Left forelimb (tissue), 1 donor: ENCODE measurements around the gene COL20A1.
"Not testable (repeated sequence)": the region's sequence is repeated elsewhere in the genome, so short reads cannot be mapped to it uniquely, and the experiment has no call there.

Source experiments
- DNase-seq: peaks from one replicate; pipeline ENCODE4 v3.0.0-alpha.2; 2018; ENCODE audit warnings: low spot score

Gene COL20A1

DNA sequence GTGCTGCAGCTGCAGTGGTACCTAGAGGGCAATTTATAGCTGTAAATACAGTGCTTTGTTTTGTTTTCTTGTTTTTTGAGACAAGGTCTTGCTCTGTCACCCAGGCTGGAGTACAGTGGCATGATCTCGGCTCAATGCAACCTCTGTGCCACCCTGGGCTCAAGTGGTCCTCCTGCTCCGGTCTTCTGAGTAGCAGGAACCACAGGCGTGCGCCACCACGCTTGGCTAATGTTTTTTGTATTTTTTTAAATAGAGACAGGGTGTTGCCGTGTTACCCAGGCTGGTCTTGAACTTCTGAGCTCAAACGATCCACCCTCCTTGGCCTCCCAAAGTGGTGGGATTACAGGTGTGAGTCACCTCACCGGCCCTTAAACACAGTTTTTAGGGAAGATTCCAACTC, 41.4 kb downstream of the COL20A1 start:
- DNase-seq: no peak

- DNase-seq: not testable (repeated sequence)
Observed at GRCh38 chr20:63335060-63335459, 42.1 kb downstream of the COL20A1 start.

DNA sequence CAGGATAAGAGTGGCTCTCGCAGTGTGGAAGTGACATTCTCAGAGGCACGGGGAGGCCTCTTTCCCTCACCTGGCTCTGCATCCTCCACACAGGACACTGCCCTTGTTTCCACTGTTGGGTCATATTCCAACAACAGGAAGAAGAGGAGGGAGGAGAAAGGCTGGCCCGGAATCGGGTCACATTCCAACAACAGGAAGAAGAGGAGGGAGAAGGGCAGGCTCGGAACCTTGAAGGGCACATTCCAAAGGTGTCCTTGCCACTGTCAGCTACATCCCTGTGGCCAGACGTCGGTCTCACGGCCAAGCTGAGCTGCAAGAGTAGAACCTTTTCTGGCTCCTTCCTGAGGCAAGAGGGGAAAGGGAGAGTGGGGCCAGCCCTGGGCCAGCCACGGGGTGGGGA, 42.7 kb downstream of the COL20A1 start:
- no peak for DNase-seq

- no peak for DNase-seq
Observed at GRCh38 chr20:63336232-63336752, 43.3 kb downstream of the COL20A1 start.

- no peak for DNase-seq
Observed at GRCh38 chr20:63337786-63338420, 44.9 kb downstream of the COL20A1 start.

- not testable (repeated sequence) for DNase-seq
Observed at GRCh38 chr20:63339154-63340094, 46.4 kb downstream of the COL20A1 start.

- DNase-seq: not testable (repeated sequence)
Observed at GRCh38 chr20:63340158-63340688, 47.2 kb downstream of the COL20A1 start.

DNA sequence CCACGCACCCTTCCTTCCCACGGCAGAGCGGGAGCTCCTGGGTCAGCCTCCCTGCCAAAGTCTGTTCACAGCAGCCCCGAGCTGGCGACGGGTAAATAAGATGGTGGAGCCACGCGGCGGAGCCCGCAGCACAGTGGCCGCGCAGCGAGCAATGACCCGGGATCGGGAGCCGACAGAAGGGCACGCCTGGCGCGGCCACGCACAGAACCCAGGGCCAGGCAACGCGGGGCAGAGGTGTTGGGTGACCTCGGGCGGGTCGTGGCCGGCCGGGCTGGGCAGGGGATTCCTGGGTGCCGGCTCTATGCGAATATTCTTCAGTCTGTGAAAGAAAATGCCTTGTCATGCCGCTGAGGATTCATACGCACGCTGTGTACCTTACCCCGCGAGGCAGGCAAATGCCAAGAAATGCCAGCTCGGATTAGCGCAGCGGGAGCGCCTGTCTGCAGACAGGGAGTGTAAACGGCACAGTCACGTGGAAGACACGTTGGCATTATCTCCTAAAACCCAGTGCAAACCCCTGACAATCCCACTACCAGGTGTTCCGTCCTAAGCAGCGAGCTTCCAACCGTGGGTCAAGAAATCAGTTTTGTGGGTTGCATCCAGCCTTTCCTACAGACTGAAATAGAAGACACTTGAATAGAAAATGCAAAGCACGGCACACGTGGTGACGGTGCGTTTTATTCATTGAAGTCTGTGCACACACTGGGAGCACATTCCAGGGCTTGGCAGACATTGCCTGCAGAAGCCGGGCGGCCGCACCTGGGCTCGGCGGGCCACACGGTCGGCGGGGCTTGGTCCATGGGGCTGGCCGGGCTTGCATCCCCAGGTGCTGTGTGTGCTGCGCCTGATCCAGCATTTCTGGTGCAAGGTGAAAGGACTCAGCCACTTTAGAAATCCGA, 49.8 kb downstream of the COL20A1 start:
- no peak for DNase-seq

DNA sequence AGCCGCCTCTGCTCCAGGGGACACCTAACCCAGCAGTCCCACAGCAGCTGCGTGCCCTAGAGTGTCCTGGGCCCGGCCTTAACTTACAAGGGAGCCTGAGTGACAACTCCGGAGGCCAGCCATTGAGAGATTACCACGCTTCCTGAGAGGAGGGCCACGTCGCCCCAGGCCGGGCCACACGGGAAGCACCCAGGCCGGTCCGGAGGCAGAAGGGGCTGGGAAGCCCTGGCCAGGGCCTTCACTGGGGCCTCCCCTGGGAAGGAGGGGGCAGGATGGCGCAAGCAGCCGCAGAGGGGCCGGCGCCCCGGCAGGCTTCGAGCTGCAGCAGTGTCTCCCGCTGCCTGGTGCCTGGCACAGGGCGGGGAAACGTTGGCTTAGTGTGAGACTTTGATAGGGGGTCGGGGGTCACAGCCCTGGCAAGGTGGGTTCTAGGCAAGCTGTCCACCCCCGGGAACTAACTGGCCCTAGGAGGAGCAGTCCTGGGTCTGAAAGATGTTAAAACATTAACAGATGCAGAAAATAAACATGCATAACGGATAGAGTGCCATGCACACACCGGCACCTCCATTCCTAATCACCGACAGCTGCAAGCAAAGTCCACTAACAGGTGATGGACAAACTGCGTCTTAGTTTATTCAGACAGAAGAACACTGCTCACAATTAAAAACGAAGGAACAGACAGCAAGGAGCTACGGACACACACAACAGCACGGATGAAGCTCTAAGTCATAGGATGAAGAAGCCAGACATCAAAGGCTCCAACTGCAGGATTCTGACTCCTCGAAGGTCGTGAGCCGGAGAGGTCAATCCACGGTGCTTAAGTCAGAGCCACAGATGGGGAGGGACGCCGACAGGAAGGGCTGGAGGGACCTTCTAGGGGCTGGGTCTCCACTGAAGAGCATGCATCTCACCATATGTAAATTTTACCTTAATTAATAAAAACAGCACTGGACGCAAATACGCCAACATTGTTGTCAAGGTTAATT, 50.8 kb downstream of the COL20A1 start:
- no peak for DNase-seq

DNA sequence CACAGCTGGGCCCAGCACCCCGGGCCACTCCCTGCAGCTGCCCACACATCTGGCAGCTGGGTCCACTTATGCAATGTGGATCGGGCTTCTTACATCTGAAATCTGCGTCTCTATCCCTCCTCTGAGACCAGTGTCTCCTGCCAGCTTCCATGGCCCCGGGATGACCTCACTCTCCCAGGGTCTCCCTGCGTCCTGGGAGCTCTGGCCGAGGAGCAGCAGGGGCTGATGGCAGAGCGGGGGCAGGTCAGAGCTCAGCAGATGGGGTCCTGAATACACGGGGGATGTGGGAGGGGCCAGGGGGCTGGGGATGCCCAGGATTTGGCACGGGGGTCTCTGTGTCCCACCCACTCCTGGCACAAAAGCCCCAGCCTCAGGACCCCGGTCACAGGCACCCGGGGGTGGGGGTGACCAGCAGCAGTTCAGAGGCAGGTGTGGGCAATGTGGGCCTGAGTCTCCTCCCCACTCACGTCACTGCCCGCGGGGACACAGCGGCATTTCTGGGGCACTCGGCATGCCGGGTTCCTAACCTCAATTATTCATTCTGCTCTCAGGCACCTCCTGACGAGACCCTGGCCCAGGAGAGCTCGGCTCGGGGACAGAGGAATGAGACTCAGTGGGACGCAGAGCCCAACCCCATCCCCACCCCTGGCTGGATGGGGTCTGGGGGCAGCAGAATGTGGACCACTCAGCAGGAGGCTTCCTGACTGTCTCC, 51.8 kb downstream of the COL20A1 start:
- DNase-seq: no peak

DNA sequence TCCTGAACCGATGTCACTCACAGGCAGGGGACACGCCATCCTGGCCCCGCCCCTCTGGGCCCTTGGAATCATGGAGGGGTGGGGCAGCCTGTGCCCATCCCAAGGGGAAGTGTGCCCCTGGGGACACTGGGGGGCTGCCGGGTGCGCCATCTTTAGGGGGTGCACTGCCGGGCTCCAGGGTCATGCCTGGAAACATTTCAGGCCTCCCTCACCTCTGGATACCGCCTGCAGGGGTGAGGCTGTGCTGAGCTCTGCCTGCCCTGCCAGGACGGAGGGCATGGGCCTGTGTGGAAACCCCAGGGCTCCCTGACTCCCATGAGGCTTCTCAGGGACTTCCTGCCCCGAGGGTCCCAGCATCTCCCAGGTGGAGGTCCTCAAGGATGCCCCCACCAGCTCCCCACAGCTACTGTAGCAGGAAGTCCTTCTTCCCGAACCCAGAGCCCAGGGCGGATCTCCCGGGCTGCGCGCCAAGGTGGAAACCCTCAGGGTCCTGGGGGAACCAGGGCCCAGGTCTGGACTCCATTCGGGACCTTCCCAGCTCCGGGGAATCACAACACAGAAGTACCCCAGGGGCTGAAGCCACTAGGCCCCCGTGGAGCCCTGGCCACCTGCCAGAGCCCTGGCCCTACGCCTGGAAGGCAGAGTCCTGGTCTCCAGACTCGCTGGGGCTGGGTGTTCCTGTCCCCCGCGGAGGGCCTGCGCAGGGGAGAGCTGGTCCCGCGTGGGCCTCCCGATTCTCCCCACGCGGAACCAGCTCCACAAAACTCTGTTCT, 52.5 kb downstream of the COL20A1 start:
- DNase-seq: no peak

- no peak for DNase-seq
Observed at GRCh38 chr20:63346131-63347080, 53.4 kb downstream of the COL20A1 start.

- DNase-seq: no peak
Observed at GRCh38 chr20:63347081-63347741, 54.2 kb downstream of the COL20A1 start.

DNA sequence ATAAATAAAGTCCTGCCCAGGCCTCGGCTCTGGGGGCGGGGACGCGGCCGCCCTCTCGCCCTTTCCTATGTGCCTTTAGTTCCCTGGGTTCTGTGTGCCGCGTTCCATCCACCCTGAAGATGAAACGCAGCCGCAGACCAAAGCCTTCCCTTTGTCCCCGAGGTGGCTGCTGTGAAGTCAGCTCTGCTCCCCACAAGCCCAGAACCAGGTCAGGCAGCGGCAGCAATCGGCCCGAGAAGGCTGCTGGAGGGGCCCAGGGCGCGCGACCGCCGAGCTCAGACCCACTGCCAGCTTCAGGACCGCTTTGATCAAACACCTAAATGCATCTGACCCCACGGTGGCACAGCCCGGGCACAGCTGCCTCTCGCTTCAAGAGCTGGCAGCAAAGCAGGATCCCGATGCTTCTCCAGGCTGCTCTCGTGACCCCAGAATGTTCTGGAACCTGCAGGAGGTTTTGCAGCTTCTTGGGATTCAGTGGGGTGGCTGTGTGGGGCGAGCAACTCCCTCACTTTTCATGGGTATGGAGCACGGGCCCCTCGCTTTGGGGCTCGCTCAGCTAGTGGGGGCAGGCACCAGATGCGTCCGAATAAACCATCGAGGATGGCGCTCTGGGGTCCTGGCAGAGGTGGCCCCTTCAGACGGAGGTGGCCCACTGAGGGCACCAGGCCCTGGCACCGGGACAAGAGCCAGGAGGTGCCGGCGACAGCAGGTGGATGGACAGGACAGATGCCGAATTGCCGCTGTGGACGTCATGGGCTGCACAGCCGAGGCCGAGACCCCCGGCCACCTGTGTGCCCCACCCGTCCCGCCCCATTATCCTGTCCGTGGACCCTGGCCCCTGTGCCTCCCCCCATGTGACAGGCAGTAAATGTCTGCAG, 55.2 kb downstream of the COL20A1 start:
- DNase-seq: no peak

DNA sequence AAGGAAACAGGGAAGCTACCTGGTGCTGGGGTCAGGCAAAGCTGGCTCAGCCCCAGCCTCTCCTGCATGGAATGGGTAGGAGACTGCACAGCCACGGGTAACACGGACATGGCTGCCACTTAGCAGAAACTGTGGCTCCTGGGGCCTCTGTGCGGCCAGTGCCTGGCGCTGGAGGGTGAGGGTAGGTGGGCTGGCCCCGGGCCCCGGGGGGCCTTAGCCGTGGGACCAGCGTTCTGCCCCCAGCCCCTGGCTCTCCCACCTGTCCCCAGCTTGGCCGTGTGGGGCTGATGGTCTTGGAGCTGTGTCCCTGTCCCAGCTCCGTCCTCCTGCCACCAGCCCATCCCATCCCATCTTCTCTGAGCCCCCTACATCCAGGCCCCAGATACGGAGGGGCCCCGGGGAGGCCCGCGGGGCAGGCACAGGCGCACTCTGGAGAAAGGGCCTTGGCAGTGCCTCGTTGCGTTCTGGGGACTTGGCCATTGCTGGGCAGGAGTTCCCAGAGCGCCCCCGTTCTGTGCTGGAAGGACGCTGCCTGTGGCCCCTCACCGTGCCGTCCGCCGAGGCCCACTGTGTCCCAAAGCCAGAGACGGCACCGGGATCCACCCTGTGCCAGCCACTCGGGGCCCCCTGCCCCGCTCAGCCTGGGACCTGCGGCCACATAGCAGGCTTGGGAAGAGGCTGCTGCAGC, 56.0 kb downstream of the COL20A1 start:
- no peak for DNase-seq

- no peak for DNase-seq
Observed at GRCh38 chr20:63349516-63349895, 56.5 kb downstream of the COL20A1 start.
